A673 (cell line): ENCODE results near the gene AGAP1. TPM values are rescaled to one million over a fixed set of nuclear protein-coding genes. Genes with fewer than 3 reads are reported as not detected.

Experiments
- BruUV-seq: library from RNA; stranded (reverse); fragments of 400-500 nt; replicated peaks from 2 replicates; lab custom pipeline; 2021; lab: Mats Ljungman, UMichigan
- CTCF ChIA-PET: fragments of 300-600 bp; sonication (Branson Sonifier 250); formaldehyde crosslinking; loops from one replicate; lab custom pipeline; 2022; ENCODE audit warnings: antibody characterized with exemption; lab: Charles Lee
- POLR2A ChIA-PET: fragments of 300-600 bp; sonication (Branson Sonifier 250); formaldehyde crosslinking; loops from one replicate; lab custom pipeline; 2022; ENCODE audit warnings: antibody characterized with exemption; ENCODE audit not compliant: low non-redundant PET; lab: Charles Lee
- DNase-seq: peaks from one replicate; pipeline ENCODE4 v3.0.0-alpha.2; 2015; ENCODE audit warnings: low spot score
- H3K27ac ChIP-seq: fragments of 200-600 bp; sonication (generic); 2 replicates; pipeline ENCODE4 v1.5.1; 2016; ENCODE audit warnings: mixed run types, low read depth, mild to moderate bottlenecking, mixed read lengths, antibody characterized with exemption, low read length; ENCODE audit not compliant: poor library complexity, severe bottlenecking
- H3K27me3 ChIP-seq: fragments of 200-600 bp; sonication (generic); replicated peaks from 2 replicates; pipeline ENCODE4 v1.6.1; 2017; ENCODE audit warnings: mixed run types, low read depth, mild to moderate bottlenecking, mixed read lengths, antibody characterized with exemption, low read length; ENCODE audit not compliant: insufficient read depth, poor library complexity
- H3K36me3 ChIP-seq: fragments of 200-600 bp; sonication (generic); 2 replicates; pipeline ENCODE4 v1.6.1; 2016; ENCODE audit warnings: mixed run types, mild to moderate bottlenecking, mixed read lengths, antibody characterized with exemption, low read length; ENCODE audit not compliant: insufficient read depth, poor library complexity, severe bottlenecking
- H3K4me1 ChIP-seq: fragments of 200-600 bp; sonication (generic); 2 replicates; pipeline ENCODE4 v1.6.1; 2017; ENCODE audit warnings: mixed run types, mild to moderate bottlenecking, mixed read lengths, antibody characterized with exemption, low read length; ENCODE audit not compliant: insufficient read depth, poor library complexity, severe bottlenecking
- H3K4me3 ChIP-seq: fragments of 200-600 bp; sonication (generic); 2 replicates; pipeline ENCODE4 v1.5.1; 2016; ENCODE audit warnings: low read depth, mixed run types, mild to moderate bottlenecking, mixed read lengths, low read length; ENCODE audit not compliant: poor library complexity, severe bottlenecking
- H3K9me3 ChIP-seq: fragments of 200-600 bp; sonication (generic); 2 replicates; pipeline ENCODE4 v1.6.1; 2016; ENCODE audit warnings: mixed run types, low read depth, mild to moderate bottlenecking, mixed read lengths, antibody characterized with exemption, low read length; ENCODE audit not compliant: poor library complexity, severe bottlenecking
- CTCF ChIP-seq: fragments of 300-800, 200-600 bp; sonication (generic); conservative IDR thresholded peaks from 2 replicates; pipeline ENCODE4 v1.5.1; 2017; ENCODE audit warnings: low read depth, mild to moderate bottlenecking, antibody characterized with exemption, low read length, moderate library complexity, mixed read lengths
- EZH2 ChIP-seq: fragments of 200-600 bp; sonication (generic); IDR thresholded peaks from 2 replicates; pipeline ENCODE4 v1.6.1; 2017; ENCODE audit warnings: borderline replicate concordance, low read depth, mild to moderate bottlenecking, mixed read lengths, antibody characterized with exemption, low read length; ENCODE audit not compliant: poor library complexity, severe bottlenecking
- intact Hi-C: fragments of 100-400 bp; cut with micrococcal nuclease; formaldehyde crosslinking; loops from one replicate; pipeline ENCODE4 v1.10.0; 2022; ENCODE audit not compliant: unreplicated experiment
- total RNA-seq: library from RNA; stranded (reverse); gene quantifications from 2 replicates; pipeline ENCODE4 v1.2.3, GENCODE V29; 2021

The AGAP1 gene
- total RNA-seq, 1 experiment from 2014 or later: 25.3 TPM

DNA sequence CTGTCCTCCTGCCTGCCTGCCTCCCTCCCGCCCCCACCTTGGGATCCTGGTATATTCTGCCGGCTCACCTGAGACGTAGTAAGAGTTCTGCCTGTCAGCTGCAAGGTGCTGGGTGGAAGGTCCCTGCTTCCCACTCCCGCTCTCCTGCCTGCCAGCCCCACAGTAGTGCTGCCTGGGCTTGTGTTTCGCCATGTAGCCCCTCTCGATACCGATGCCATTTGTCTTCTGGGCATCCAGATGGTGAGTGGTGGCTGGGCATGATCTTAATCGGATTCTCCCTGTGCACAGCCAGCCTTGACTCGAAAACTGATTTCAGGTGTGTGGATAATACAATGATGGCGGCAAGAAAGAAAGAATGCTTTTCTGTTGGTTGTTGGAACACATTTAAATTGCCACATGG is 184.9 kb downstream of the AGAP1 start:
- no peak for DNase-seq
- intact Hi-C loops: no loop called here
- Histone ChIP-seq H3K36me3 (no peaks in the 10 kb centered on the region), H3K27ac (no peak overlapping the region), H3K4me3 (no peak overlapping the region), H3K27me3 (no peaks in the 10 kb centered on the region), H3K9me3 (no peaks in the 10 kb centered on the region), H3K4me1 (no peaks in the 10 kb centered on the region)
- TF ChIP-seq EZH2: no peak
- TF ChIP-seq CTCF: no peak
- BruUV-seq: no TSS peak
- ChIA-PET CTCF (no interaction called here), POLR2A (no interaction called here)

- Histone ChIP-seq H3K9me3 (no peaks in the 10 kb centered on the region), H3K27ac (no peak overlapping the region), H3K27me3 (no peaks in the 10 kb centered on the region), H3K4me3 (no peak overlapping the region), H3K4me1 (no peaks in the 10 kb centered on the region), H3K36me3 (no peaks in the 10 kb centered on the region)
- ChIA-PET CTCF (no interaction called here), POLR2A (no interaction called here)
- no peak for TF ChIP-seq CTCF
- no peak for TF ChIP-seq EZH2
- no TSS peak for BruUV-seq
- intact Hi-C loops: no loop called here
- no peak for DNase-seq
These were observed 185.6 kb downstream of the AGAP1 start for GRCh38 chr2:235679471-235679870.

GRCh38 chr2:235685024-235685721 is 191.3 kb downstream of the AGAP1 start:
- POLR2A ChIA-PET: no interaction called here
- CTCF ChIA-PET: no interaction called here
- no peaks in the 10 kb centered on the region for H3K27me3 ChIP-seq
- BruUV-seq: no TSS peak
- no peak overlapping the region for H3K4me3 ChIP-seq
- TF ChIP-seq EZH2 (no peak), CTCF (no peak)
- H3K9me3 ChIP-seq: no peaks in the 10 kb centered on the region
- no peak overlapping the region for H3K27ac ChIP-seq
- no peaks in the 10 kb centered on the region for H3K36me3 ChIP-seq
- no peak for DNase-seq
- no peaks in the 10 kb centered on the region for H3K4me1 ChIP-seq
- intact Hi-C loops: no loop called here
